ENCODE results near the gene ARHGAP6. TPM values are rescaled to one million over a fixed set of nuclear protein-coding genes. Genes with fewer than 3 reads are reported as not detected.

ARHGAP6 gene
- total and polyA plus RNA-seq, 2 of the 4 experiments (the other 2 are of a cell fraction): 1.4 to 1.8 TPM

- Histone ChIP-seq H3K23ac (ENCODE audit: low read depth, low read length) (no peak overlapping the region), H4K91ac (ENCODE audit: insufficient read depth, low read depth, low read length) (no peak overlapping the region), H2BK5ac (ENCODE audit: low read depth, low read length, poor library complexity, severe bottlenecking) (no peak overlapping the region), H2AFZ (replicated peaks; ENCODE audit: low read length, poor library complexity) (no peak overlapping the region), H2BK15ac (ENCODE audit: low read depth, low read length) (no peak overlapping the region), H3K56ac (ENCODE audit: extremely low read depth, insufficient read depth, low read length) (no peak overlapping the region), H3K14ac (replicated peaks; ENCODE audit: low read depth, low read length) (no peak overlapping the region), H3K4ac (ENCODE audit: low read depth, low read length) (no peak overlapping the region), H3K79me1 (ENCODE audit: low read depth in 1 of 2, low read length in 2 of 2) (no peaks in the 10 kb centered on the region), H3K4me1 (ENCODE audit: control insufficient read depth, insufficient read depth, low read length) (no peaks in the 10 kb centered on the region), H3K9me1 (ENCODE audit: insufficient read depth, low read length) (no peaks in the 10 kb centered on the region), H3K9ac (ENCODE audit: low read depth, low read length) (no peak overlapping the region), H4K5ac (ENCODE audit: low read depth, low read length) (no peak overlapping the region), H3K4me3 (ENCODE audit: insufficient read depth, low read depth, low read length) (no peak overlapping the region), H2BK120ac (ENCODE audit: low read depth, low read length) (no peak overlapping the region), H2BK20ac (ENCODE audit: low read depth, low read length) (no peak overlapping the region), H3K9me3 (ENCODE audit: control insufficient read depth, insufficient read depth, low read length) (no peaks in the 10 kb centered on the region), H2AK5ac (ENCODE audit: low read depth, low read length) (no peak overlapping the region), H3K4me2 (ENCODE audit: low read depth, low read length) (no peak overlapping the region), H3K27me3 (ENCODE audit: control insufficient read depth, insufficient read depth, low read length) (no peaks in the 10 kb centered on the region; the same call in 1 of the 2 replicates), H3K18ac (ENCODE audit: low read depth, low read length) (no peak overlapping the region), H3K27ac (ENCODE audit: insufficient read depth, low read length) (no peak overlapping the region), H4K20me1 (ENCODE audit: insufficient read depth, low read length) (no peaks in the 10 kb centered on the region), H3K36me3 (ENCODE audit: control insufficient read depth, insufficient read depth, low read length) (no peaks in the 10 kb centered on the region), H2AK9ac (replicated peaks; ENCODE audit: low read depth, low read length, poor library complexity) (no peak overlapping the region), H4K8ac (ENCODE audit: low read depth in 2 of 2, low read length in 2 of 2) (no peak overlapping the region)
- no peak for DNase-seq
- BruUV-seq (replicated peaks): no TSS peak
- in situ Hi-C loops (cut with MboI; ENCODE audit: low sequenced_read_pairs) (no loop called here), dilution Hi-C loops (cut with HindIII; ENCODE audit: low sequenced_read_pairs, unreplicated experiment) (no loop called here), intact Hi-C loops (cut with micrococcal nuclease) (no loop called here)
- ChIA-PET CTCF (no interaction called here), POLR2A (ENCODE audit: unreplicated experiment) (no interaction called here)
- TF ChIP-seq POLR2A (IDR thresholded peaks at IDR 0.05; ENCODE audit: low read depth, low read length) (no peak), MAFK (IDR thresholded peaks at IDR 0.05; ENCODE audit: low read depth, low read length) (no peak), RAD21 (IDR thresholded peaks at IDR 0.05; ENCODE audit: low read length) (no peak)
- TF ChIP-seq, protein P1, sequence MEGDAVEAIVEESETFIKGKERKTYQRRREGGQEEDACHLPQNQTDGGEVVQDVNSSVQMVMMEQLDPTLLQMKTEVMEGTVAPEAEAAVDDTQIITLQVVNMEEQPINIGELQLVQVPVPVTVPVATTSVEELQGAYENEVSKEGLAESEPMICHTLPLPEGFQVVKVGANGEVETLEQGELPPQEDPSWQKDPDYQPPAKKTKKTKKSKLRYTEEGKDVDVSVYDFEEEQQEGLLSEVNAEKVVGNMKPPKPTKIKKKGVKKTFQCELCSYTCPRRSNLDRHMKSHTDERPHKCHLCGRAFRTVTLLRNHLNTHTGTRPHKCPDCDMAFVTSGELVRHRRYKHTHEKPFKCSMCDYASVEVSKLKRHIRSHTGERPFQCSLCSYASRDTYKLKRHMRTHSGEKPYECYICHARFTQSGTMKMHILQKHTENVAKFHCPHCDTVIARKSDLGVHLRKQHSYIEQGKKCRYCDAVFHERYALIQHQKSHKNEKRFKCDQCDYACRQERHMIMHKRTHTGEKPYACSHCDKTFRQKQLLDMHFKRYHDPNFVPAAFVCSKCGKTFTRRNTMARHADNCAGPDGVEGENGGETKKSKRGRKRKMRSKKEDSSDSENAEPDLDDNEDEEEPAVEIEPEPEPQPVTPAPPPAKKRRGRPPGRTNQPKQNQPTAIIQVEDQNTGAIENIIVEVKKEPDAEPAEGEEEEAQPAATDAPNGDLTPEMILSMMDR (conservative IDR thresholded peaks at IDR 0.05; ENCODE audit: low read depth, low read length): no peak
- ATAC-seq (ENCODE audit: low read depth): no peak
Observed at GRCh38 chrX:11606408-11606807, 59.3 kb downstream of the ARHGAP6 start.
